NCI-H2029 treated with DMSO at 0.1 percent for 48 hours (cell line): ENCODE measurements around the gene DENND2D.

Source experiments
- DNase-seq: peaks from one replicate; lab custom pipeline; 2025; lab: John Stamatoyannopoulos, UW

DENND2D gene

GRCh38 chr1:111202707-111203623 lies 2.5 kb upstream of the DENND2D start:
- no peak for DNase-seq

GRCh38 chr1:111202366-111202706 lies 1.9 kb upstream of the DENND2D start:
- DNase-seq: no peak

- no peak for DNase-seq
These were observed 1.0 kb upstream of the DENND2D start for GRCh38 chr1:111201275-111202090.

- DNase-seq: no peak
These were observed 336 bp upstream of the DENND2D start for GRCh38 chr1:111200802-111201161.

DNA sequence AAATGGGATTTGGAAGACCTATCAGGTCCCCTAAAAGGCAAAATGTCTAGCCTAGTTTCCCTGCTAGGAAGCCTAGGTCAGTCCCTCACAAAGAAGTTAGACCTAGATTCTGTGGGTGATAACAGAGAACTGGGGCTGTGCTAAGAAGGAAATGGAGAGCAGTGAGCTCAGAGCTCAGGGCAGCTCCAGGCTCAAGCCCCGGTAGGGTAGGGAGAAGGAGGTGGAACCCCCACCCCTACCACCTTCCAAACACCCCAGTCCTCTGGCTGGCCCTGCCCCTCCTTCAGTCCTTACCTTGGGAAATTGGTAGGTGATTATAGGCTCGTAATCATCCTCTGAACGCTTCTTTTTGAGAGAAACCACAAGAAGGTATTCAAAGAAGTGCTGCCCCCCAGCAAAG lies 1.1 kb downstream of the DENND2D start:
- DNase-seq: no peak

DNA sequence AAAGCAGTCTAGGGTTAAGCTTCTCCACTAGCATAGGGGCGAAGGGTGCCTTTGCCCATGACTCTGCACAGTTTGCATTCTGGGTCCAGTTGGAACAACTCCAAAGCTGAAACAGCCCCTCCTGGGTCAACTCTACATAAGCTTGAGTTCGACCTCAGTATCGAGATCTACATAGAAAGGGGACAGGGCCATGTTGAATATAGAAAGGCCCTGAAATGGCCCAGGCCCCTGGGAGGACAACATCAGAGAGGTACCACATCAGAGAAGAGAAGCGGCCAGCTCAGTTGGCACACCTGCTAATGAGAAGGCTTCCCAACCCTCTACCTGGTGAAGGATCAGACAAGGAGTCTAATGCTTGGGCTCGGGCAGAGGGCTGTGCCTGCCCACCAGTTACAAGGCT lies 1.6 kb downstream of the DENND2D start:
- no peak for DNase-seq

DNA sequence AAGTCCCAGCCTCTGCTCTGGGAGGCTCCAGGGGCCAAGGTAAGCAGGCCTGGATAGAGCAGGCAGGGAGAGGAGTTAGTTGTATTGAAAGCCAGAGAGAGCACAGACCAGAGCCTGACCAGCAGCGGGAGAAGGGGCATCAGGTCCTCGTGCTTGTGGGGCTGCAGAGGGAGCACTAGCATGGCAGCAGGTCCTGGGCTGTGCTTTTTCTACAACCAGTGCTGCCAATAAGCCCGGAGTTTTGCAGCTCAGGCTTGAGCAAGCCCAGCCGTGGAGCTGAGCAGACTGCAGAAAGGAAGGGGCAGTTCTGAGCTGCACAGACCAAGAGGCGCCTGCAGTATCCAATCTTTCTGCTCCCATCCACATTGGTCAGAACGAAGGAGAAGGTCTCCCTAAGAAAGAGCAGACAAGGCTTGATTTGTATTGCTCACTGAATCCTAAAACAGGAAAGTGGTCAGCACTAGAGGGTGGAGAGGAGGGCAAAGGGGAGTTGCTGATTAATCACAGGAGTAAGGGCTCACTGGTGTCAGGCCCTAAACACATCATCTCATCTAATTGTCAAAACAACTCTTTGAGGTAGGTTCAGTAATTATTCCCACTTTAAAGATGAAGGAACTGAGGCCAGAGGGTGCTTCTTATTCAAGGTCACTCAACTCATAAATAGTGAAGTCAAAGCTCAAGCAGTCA lies 2.7 kb downstream of the DENND2D start:
- DNase-seq: no peak

- DNase-seq: no peak
These were observed 4.2 kb downstream of the DENND2D start for GRCh38 chr1:111196213-111196612.

- DNase-seq: no peak
These were observed 5.3 kb downstream of the DENND2D start for GRCh38 chr1:111195002-111195684.

DNA sequence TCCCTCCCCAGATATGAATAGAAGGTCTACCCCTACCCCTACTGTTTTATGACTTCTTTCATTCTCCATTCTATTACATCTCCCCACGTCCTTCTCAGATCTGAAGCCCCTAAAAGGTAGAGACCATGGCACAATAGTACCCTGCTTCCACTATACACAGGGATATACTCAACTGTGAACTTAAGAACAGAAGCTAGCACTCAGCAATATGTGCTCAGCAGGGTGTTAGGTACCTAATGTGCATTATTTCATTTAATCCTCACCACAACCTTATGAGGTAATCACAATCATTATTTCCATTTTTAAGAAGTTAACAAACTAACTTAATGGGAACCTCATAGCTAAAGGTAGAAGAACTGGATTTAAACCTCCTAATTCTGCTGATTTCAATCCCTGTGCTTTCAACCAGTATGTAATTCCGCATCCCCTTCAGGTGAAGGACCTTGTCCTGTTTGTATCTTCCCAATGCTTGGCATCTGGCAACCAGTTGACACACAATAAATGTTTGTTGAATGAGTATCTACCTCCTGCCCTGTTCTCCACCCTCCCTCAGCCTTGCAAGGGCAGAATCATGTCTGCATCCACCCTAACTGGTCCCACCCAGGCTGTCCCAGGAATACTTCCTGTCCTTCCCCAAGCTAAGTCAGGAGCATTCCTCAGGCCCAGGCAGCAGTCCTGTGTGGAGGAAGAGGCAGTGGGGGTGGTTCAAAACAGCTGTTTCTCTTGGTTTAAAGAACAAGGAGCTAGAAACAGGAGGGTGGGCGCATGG lies 6.5 kb downstream of the DENND2D start:
- no peak for DNase-seq

GRCh38 chr1:111192658-111193519 lies 7.6 kb downstream of the DENND2D start:
- DNase-seq: no peak

GRCh38 chr1:111192074-111192473 lies 8.4 kb downstream of the DENND2D start:
- no peak for DNase-seq

DNA sequence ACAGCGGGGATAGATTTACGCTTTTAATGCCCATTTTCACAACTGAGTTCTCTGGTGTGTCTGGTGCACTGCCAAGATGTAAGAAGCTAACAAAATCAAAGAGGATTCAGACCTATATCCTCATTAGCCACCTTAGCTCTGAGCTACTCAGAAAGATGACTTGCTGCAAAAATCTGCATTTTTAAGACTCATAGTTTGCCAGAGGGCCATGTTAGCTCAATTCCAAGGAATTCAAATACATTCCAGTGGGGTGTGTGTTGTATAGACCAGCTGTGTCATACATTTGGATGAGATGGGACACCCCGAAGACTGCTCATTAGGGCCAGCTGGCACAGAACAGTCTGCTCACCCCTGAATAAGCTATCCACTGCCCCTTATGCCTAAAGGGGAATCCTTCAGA lies 8.9 kb downstream of the DENND2D start:
- no peak for DNase-seq

- no peak for DNase-seq
These were observed 9.5 kb downstream of the DENND2D start for GRCh38 chr1:111190931-111191451.

DNA sequence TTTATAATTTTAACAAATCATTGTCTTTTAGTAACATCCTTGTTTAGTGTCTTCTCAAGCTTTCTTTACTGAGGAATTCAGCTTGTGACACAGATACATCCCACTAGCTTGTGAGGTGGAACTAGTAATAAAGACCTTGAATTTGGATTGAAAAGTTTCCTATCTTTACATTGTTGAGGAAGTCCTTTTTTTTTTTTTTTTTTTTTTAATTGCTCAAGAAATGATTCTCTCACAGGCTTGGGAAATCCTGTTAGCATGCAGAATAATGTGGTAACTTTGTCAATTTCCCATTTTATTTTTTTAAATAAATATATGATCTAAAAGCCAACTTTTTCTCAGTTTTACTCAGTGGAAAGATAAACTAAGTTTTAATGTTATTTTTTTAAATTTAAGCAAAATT lies 15.8 kb downstream of the DENND2D start:
- DNase-seq: no peak

DNA sequence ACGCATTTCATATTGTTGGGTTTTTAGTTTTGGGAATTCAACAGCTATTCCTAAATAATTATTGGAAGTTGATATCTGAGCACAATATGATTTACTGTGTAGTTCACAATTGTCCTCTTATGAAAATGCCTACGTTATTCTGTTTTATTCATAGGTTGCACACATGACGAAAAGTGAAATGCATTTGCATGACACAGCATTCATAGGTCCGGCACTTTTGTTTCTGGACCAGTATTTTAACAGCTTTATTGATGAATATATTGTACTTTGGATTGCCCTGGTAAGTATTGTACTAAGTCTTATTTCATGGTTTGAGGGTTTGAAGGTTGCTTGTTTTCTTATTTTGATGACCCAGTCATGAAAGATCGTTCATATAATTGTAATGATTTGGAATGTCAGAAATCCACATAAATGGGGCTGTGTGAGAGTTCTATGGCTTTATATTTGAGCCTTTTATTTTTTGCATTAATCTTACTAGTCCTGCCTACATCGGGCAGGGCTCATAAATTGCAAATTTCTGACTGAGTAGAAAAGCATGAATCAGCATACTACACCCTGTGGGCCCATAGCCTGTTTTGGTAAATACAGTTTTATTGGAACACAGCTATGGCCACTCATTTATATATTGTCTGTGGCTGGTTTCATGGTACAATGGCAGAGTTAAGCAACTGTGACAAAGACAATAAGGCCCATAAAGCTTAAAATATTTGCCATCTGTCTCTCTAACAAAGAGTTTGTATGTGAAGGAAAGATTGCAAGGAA lies 17.0 kb downstream of the DENND2D start:
- no peak for DNase-seq

GRCh38 chr1:111182052-111182451 lies 18.4 kb downstream of the DENND2D start:
- DNase-seq: no peak

DNA sequence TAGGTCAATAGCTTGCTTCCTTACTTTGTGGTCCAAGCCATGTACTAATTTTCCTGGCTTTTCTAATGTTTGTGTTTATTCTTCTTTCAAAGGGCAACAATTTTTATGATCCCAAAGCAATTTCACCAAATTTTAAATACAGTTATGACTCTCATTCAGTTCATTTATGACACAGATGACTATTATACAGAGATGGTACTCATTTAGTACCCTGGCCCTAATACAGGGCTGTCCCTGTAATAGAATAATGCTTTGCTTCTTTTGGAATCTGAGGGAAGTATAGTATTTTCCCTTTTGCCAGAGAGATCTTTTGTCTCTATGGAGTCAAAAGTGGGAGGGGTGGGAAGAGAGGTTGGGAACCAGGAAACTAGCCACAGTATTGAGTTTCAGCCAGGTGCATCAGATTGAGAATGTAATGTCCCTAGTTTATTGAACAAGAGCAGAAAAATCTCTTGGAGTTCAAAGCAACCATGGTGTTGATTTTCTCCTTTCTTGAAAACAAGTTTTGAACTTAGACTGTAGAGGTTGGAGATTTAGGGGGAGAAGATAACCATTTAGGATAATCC lies 20.4 kb downstream of the DENND2D start:
- DNase-seq: peak; percentile 51

DNA sequence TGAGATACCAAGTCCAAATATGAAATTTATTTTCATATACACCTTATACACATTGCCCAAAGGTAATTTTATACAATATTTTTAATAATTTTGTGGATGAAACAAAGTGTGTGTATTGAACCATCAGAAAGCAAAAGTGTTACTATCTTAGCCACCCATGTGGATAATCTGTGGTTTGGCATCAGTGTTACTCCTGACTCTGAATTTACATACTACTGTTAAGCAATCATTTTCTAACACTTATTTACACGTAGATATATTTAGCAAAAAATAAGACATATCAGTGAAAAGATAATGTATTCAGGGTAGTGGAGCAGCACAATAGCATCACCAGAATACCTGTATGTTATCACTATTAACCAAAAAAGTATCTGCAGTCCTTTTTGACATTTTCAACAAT lies 23.8 kb downstream of the DENND2D start:
- no peak for DNase-seq
